ENCODE results near the gene ASAP3.

Gene ASAP3

DNA sequence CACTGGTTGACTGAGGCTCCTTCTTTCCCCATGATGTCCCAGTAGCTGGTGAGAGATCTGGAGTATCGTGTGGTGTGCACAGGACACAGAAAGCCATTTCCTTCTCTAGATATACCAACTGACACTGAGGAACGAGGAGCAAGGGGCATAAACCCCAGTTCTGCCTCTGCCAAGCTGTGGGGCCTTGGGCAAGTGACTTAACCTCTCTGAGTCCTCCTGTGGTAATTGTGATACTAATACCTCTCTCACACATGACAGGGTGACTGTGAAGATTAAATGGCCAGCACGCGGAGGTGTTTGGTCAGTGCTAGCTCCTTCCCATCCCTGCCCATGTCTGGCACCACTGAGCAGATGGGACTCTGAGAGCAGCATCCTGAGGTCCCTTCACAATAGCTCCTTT, 33.1 kb downstream of the ASAP3 start:
- no peak for DNase-seq (ENCODE audit: low read depth in 4 of 4, low spot score in 1 of 4)

DNA sequence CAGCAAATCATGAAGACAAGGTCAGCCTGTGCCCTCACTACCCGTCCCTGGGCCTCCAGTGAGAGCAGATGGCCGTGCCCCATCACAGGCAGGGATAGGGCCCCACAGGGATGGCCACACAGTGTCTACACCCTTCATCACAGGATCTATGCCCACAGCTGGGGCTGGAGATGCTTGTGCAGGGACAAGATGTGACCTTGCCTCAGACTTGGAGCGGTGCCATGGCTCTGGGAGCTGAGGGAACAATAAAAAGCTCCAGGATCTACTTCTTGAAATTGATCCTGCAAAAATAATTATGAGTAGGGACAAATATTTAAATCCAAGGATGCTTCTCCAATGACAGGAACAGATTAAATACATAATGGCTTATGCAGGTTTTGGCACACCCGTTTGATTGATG, 34.0 kb downstream of the ASAP3 start:
- DNase-seq (ENCODE audit: low read depth in 4 of 4, low spot score in 1 of 4) = no peak

GRCh38 chr1:23449306-23449705, 34.7 kb downstream of the ASAP3 start:
- no peak for DNase-seq (ENCODE audit: low read depth in 4 of 4, low spot score in 1 of 4)

DNA sequence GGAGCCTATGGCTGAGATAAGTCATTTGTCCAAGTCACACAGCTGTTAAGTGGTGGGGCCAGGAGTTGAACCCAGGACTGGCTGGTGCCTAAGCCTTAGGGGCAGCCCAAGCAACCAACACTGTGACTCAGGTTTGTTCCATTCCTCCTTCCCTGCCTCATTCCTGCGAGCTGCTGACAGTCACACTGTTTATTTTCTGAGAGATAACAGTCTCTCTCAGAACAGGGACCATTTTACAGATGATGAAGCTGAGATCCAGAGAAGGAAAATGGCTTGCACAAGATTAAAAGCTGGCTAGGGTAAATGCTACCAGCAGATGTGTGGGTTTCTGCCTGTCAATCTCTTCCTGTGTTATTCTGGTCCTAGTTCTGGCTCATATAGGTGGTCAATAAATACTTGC, 35.1 kb downstream of the ASAP3 start:
- DNase-seq (ENCODE audit: low read depth in 4 of 4, low spot score in 1 of 4) = no peak

GRCh38 chr1:23446661-23447310, 37.2 kb downstream of the ASAP3 start:
- DNase-seq (ENCODE audit: low read depth in 4 of 4, low spot score in 1 of 4) = no peak

DNA sequence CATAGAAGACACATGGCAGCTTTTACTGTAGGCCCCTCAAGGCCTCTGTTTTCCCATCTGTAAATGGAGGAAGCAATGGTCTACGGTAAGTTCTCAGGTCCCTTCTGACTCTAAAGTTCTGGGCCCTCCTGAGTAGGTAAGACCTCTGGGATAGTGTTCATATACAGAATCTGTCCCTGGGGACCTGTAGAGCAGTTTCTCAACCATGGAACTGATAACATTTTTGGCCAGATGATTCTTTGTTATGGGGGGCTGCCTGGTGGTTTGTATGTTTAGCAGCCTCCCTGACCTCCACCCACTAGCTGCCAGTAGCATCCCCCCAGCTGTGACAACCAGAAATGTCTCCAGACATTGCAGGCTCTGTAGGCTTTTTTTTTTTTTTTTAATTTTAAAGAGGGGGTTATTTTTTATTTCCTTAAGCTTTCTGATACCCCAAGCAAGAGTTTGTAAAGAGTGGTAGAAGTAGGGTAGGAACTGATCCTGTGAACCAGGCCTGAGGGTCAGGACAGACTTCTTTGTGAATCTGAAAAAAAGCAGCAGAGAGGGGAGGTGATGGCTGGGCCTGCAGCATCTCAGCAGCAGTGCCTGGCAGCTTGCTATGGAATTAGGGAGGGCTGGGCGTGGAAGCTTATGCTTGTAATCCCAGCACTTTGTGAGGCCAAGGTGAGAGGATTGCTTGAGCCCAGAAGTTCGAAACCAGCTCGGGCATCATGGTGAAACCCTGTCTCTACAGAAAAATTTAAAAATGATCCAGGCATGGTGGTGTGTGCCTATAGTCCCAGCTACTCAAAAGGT, 39.2 kb downstream of the ASAP3 start:
- no peak for DNase-seq (ENCODE audit: low read depth in 4 of 4, low spot score in 1 of 4)

DNA sequence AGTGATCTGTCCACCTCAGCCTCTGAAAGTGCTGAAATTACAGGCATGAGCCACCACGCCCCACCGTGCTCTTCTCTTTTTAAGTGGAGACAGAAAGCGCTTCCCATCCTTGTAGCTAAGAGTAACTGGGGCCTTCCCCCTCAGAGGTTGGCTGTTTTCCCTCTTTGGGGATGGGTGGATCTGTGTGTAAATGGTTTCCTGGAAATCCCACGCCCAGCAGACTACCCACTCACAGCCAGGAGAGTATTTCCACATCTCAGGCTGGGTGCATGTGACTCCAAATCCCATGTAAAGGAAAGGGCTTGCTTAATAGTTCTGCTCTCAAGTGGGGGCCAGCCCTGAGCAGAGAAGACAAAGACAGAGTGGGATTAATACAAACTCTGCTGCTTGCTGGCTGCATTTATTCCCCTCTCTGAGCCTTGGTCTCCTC, 39.9 kb downstream of the ASAP3 start:
- no peak for DNase-seq (ENCODE audit: low read depth in 4 of 4, low spot score in 1 of 4)

GRCh38 chr1:23442751-23443150, 41.2 kb downstream of the ASAP3 start:
- DNase-seq (ENCODE audit: low read depth in 4 of 4, low spot score in 1 of 4) = no peak

GRCh38 chr1:23441446-23442148, 42.4 kb downstream of the ASAP3 start:
- DNase-seq (ENCODE audit: low read depth in 4 of 4, low spot score in 1 of 4) = no peak

GRCh38 chr1:23438545-23438944, 45.4 kb downstream of the ASAP3 start:
- DNase-seq (ENCODE audit: low read depth in 4 of 4, low spot score in 1 of 4) = no peak

GRCh38 chr1:23437355-23437664, 46.7 kb downstream of the ASAP3 start:
- no peak for DNase-seq (ENCODE audit: low read depth in 4 of 4, low spot score in 1 of 4)

DNA sequence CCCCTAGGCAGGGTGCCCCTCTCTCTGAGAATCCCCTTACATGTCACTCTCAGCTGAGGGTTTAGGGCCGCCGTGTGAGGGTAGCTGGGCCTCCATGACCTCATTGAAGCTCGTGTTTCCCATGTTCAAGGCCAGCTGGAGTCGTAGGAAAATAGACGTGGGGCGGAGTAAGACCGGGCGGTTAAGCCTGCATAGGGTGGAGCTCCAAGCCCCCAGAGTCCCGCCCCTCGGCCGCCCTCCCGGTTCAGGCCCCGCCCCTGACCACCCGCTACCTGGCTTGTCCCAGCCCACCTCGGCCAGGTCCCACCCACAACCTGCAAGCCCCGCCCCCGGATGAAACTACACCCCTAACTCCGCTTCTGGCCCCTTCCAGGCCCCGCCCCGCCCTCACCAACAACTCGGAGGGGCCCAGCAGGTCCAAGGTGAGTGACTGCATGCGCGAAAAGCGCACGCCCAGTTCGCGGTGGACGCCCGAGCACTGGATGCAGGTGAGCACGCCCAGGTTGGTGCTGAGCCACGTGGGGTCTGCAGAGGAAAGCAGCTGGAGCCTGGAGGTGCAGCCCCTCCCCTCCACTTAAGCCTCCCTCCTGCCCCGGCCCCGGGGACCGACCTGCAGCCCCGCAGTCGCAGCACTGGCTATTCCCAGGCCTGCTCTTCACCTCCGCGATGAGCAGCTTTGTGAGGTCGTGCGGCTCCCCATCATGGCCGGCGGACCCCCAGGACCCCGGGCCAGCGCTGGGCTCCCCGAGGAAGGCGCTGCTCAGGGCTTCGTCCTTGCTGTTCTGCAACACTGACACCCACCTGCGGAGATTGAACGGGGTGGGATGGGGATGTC, 47.2 kb downstream of the ASAP3 start:
- DNase-seq (ENCODE audit: low read depth in 4 of 4, low spot score in 1 of 4) = no peak

- no peak for DNase-seq (ENCODE audit: low read depth in 4 of 4, low spot score in 1 of 4)
Observed at GRCh38 chr1:23434260-23434775, 49.7 kb downstream of the ASAP3 start.

DNA sequence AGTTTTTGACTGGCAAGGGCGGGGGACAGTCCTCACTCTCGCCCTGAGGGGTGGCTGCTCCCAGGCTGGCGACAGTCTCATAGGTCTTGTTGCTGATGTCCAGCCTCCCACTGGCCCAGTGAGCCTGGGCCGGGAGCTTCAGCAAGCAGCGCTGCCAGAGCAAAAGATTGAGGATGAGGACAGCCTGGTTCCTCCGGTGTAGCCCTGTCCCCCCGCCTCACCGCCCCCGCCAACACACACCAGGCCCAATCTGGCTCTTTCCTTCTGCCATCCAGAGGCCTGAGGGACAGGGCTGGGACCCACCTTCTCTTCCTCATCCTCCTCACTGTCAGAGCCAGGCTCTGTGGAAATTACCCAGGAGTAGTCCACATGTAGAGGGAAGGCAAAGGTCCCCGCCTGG, 50.9 kb downstream of the ASAP3 start:
- DNase-seq (ENCODE audit: low read depth in 4 of 4, low spot score in 1 of 4) = no peak

DNA sequence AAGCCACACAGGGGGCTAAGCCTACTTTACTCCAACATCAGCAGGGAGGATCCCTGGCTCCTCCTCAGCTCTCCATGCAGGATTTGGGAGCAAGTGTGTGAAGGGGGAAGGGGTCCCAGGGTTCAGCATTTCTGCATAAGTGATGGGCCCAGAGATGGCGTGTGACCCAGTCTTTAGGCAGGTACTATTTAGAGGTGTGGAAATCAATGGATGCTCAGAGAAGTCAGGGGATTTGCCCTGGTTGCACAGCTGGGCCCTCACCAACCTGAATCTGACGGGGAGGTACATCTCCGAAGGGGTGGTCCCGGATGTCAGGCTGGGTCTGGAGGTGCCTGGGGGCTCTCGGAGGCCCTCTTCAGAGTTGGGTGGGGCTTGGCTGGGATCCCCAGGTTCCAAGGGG, 52.5 kb downstream of the ASAP3 start:
- no peak for DNase-seq (ENCODE audit: low read depth in 4 of 4, low spot score in 1 of 4)

DNA sequence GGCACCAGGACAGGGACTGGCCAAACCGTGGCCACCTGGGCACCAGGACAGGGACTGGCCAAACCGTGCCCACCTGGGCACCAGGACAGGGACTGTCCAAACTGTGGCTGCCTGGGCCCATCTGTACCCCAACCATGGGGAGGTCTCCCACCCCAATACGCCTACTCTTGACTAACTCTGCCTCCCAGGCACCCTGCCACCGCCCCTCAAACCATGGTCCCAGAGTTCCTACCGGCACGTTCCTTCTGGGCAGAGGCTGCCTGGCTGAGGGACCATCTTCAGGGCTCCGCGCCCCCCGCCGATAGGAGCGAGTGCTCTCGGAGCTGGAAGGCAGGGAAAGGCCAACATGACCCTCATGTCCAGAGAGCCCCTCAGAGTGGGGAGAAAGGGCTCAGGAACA, 53.2 kb downstream of the ASAP3 start:
- no peak for DNase-seq (ENCODE audit: low read depth in 4 of 4, low spot score in 1 of 4)

DNA sequence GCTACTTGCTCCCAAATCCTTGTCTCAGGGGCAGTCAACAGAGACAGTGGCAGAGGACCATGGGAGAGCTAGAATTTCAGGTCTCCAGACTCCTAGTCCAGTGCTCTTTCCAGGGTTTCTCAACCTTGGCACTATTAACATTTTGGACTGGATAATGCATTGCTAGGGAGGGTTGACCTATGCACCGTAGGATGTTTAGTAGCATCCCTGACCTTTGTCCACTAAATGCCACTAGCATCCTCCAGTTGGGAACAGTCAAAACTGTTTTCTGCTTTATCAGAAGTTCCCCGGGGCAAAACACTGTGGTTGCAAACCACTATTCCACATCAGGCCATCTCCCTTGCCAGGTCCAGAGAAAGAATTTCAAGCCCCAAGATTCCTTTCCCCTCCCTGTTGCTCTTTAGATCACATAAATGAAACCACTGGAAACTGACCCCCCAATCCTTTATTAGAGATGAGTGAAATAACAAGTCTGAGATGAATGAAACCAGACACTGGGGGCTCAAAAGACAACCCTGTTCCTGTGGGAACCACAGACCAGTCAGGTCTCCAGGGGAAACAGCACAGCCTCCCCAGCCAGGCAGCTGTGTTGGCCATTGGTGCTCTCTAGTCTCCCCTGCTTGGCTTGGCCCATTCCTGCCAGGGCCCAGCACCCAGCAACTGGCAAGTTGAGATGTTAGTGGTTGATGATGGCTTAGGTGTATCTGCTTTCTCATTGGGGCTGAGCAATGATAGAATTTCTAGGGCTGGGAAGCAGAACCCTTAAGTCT, 55.7 kb downstream of the ASAP3 start:
- DNase-seq (ENCODE audit: low read depth in 4 of 4, low spot score in 1 of 4) = no peak

GRCh38 chr1:23427550-23427949, 56.4 kb downstream of the ASAP3 start:
- no peak for DNase-seq (ENCODE audit: low read depth in 4 of 4, low spot score in 1 of 4)

GRCh38 chr1:23426828-23427227, 57.2 kb downstream of the ASAP3 start:
- DNase-seq (ENCODE audit: low read depth in 4 of 4, low spot score in 1 of 4) = no peak

DNA sequence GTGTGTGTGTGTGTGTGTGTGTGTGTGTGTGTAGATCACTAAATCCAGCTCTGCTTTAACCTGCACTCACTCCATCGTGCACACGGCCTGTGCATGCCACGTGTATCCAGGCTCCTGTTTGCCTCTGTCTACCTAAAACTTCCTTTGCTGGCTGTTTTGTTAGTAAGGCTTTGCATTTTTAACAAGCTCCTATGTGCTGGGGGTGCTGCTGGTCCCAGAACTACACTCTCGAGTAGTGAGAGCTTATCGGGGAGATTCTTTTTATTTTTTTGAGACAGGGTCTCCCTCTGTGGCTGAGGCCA, 58.8 kb downstream of the ASAP3 start:
- DNase-seq (ENCODE audit: low read depth in 4 of 4, low spot score in 1 of 4) = no peak
